ENCODE results near the gene MPRIP.
"Not testable (repeated sequence)": the region's sequence is repeated elsewhere in the genome, so short reads cannot be mapped to it uniquely, and the experiment has no call there.

Gene MPRIP

DNA sequence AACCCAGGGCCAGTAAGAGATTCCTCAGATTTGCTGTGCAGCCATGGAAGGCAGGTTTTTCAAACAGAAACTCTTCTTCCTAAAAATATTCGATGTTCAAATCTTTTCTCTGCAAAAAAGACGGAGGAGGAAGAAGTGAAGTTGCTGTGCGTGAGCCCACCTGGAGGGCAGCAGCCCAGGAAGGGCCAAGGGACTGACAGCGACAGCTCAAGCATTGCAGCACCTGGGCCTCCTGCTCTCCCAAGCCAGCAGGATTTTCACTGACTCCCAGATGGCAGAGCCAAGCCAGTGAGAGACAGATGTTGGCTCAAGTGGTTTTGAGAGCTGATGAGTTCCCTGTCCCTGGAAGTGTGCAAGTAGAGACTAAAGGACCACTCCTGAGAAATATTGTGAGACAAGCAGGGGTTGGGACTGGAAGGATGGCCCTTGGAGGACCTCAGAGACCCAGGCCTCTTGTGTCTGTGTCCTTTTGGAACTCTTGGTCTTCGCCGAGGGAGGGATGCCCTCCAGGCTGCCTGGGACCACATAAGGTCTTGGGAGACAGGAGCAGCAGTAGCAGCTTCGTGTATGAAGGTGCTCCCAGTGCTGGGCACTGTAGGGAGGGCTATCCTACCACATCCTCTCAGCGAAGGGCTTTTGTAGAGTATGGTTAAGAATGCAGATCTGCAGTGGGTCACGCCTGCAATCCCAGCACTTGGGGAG lies 41.0 kb upstream of the MPRIP start:
- TF ChIP-seq, protein P1, sequence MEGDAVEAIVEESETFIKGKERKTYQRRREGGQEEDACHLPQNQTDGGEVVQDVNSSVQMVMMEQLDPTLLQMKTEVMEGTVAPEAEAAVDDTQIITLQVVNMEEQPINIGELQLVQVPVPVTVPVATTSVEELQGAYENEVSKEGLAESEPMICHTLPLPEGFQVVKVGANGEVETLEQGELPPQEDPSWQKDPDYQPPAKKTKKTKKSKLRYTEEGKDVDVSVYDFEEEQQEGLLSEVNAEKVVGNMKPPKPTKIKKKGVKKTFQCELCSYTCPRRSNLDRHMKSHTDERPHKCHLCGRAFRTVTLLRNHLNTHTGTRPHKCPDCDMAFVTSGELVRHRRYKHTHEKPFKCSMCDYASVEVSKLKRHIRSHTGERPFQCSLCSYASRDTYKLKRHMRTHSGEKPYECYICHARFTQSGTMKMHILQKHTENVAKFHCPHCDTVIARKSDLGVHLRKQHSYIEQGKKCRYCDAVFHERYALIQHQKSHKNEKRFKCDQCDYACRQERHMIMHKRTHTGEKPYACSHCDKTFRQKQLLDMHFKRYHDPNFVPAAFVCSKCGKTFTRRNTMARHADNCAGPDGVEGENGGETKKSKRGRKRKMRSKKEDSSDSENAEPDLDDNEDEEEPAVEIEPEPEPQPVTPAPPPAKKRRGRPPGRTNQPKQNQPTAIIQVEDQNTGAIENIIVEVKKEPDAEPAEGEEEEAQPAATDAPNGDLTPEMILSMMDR (IDR thresholded peaks at IDR 0.05; ENCODE audit: low read depth, low read length), result no peak
- DNase-seq (ENCODE audit: low read depth, low spot score), result no peak

DNA sequence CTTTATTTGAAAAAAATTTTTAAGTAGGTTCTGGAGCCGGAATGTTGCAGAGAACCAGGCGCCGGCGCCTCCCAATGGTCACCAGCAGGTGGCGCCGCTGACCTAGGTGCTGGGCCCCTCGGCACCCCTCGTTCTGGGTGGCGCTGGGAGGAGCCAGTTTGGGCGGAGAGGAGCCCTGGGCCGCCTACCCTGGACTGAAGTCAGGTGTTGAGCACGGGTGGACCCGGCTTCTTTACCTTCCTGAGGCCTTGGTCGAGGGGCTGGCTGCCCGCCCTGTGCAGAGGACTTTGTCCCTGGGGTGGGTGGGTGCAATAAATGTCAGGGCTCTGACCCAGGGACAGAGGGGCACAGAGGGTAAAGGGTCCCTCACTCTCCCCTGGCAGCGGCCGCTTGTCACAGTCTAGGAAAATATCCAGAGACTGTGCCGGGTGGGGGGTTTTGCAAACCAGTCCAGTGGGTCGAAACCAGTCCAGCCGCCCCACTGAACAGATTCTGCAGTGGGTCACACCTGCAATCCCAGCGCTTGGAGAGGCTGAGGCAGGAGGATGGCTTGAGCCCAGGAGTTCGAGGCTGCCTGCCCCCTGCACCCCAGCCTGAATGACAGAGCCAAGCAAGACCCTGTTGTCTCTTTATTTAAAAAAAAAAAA lies 40.3 kb upstream of the MPRIP start:
- peak; percentile 60 for DNase-seq (ENCODE audit: low read depth, low spot score)
- in situ Hi-C loops (cut with HindIII; ENCODE audit: low sequenced_read_pairs), result no loop called here
- H3K4me3 ChIP-seq (ENCODE audit: low read depth, low read length), result no peak overlapping the region
- TF ChIP-seq, protein P1 (IDR thresholded peaks at IDR 0.05; ENCODE audit: low read depth, low read length), result peak; percentile 97

More for the DNA sequence above, 41.0 kb upstream of the MPRIP start:
- in situ Hi-C loops (cut with HindIII; ENCODE audit: low sequenced_read_pairs), result no loop called here
- no peak overlapping the region for H3K4me3 ChIP-seq (ENCODE audit: low read depth, low read length)

DNA sequence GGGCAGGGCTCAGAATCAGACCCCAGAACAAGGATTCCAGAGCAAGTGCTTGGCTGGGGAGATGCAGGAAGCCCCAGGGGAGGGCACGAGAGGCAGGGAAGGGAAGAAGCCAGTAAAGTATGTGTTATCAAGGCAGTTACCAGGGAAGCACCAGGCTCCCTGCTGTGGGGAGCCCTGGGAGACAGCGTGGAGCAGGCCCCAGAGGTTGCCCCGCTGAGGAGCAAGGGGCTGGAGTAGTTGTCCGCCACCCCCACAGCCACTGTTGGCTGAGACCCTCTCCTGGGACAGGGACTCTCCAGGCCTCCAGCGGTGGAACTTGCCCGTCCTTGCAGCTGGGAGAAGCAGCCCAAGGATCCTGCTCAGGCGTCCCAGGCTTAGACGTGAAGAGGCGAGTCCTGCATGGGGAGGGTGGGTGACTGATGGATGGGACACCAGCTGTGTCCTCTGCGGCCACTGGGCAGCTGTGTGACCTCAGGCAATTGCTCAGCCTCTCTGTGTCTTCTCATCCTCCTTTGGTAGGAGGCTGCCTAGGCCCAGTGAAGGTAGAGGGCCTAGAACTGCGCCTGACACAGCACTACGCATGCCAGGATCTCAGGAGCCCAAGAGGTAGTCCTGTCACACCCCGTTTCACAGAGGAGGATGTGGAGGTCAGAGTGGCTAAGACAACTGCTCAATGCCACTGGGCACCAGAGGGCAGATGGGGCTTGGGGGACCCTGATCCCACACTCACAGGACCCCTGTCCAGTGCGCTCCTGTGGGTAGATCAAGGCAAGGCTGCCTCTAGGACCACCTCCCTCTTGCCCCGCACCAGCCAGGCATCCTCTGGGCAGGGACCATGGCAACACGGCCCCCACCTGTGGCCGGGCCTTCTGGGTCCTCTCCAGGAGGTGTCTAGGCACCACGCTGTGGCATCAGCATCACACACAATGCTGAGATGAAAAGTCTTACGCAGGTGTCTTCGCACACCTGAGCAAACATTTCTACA lies 39.2 kb upstream of the MPRIP start:
- DNase-seq (ENCODE audit: low read depth, low spot score); in situ Hi-C loops (cut with HindIII; ENCODE audit: low sequenced_read_pairs); H3K4me3 ChIP-seq (ENCODE audit: low read depth, low read length): not testable (repeated sequence)

DNA sequence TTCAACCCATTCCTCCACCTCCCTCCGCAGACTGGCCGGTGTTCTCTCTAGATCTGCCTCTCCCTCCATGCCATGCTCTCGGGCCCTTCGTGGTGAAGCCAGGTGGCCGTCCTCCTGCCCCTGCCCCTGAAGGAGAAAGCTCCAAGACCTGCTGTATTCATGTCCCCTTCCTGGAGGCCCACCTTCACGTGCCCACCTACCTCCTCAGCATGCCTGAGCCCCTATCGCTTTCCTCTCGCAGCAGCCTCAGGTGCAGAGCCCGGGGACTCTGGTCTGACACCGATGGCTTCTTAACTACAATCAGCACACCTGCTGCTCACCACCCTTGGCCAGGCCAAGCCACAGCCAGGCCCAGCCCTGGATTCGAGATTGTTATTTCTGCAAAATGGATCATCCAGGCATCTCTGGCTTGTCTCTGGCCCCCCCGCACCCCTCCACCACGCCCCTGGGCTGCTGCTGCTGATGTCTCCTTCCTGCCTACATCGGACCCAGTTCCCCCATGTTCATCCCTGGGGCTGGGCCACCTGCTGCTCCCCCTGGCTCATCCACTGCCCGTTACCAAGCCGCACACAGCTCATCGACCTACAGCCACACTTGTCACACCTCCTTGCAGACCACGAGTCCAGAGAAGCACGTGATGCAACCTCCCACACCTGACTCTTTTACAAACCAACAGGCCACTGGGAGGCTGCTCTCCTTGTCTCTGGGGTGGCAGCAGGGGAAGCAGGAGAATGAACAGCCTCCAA lies 37.8 kb upstream of the MPRIP start:
- DNase-seq (ENCODE audit: low read depth, low spot score), result no peak
- H3K4me3 ChIP-seq (ENCODE audit: low read depth, low read length), result no peak overlapping the region
- TF ChIP-seq, protein P1 (IDR thresholded peaks at IDR 0.05; ENCODE audit: low read depth, low read length), result no peak
- in situ Hi-C loops (cut with HindIII; ENCODE audit: low sequenced_read_pairs), result no loop called here

DNA sequence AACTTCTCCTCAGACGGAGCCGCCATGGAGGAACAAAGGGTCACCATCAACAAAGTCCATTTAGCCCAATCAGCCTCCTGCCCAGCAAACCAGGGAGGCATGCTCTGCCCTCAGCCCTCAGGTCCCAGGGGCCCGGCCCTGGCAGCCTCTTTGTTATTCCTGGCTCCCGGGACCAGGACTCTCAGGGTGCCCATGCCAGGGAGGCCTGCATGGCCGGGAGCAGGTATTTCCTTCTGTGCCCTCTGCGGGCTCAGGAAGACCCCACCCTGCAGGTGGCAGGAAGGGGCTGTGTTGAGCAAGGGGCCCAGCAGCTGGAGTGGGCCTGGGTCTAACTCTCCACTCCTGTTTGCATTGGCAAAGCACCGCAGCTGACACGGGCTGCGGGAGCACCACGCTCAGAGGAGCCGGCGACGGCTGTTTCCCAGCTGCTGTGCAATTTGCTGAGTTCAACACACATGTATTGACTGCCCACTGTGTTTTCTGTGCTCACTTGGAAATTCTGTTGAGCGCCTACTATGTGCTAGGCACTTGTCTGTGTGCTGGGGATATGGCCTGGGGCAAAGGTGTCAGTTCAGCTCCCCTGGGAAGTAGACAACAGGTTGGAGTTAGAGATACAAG lies 37.2 kb upstream of the MPRIP start:
- H3K4me3 ChIP-seq (ENCODE audit: low read depth, low read length); in situ Hi-C loops (cut with HindIII; ENCODE audit: low sequenced_read_pairs); DNase-seq (ENCODE audit: low read depth, low spot score): not testable (repeated sequence)

DNA sequence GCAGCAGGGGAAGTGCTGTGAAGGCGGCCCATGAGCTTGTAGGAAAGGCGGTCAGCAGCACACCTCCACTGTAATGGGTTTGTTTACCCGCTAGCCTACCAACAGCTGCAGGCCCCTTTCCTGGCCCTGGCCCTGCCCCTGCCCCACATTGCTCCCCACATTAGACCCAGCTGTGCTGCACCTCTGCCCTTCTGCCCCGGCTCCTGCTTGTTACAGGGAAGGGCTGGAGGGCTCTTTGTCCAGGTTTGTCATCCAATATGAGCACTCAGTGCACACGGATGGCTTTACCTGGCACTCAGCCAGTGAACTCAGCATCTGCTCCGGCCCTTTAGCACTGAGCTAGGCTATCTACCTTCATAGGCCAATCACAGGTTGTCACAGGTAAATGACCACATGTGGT lies 34.4 kb upstream of the MPRIP start:
- DNase-seq (ENCODE audit: low read depth, low spot score); in situ Hi-C loops (cut with HindIII; ENCODE audit: low sequenced_read_pairs); H3K4me3 ChIP-seq (ENCODE audit: low read depth, low read length): not testable (repeated sequence)

DNA sequence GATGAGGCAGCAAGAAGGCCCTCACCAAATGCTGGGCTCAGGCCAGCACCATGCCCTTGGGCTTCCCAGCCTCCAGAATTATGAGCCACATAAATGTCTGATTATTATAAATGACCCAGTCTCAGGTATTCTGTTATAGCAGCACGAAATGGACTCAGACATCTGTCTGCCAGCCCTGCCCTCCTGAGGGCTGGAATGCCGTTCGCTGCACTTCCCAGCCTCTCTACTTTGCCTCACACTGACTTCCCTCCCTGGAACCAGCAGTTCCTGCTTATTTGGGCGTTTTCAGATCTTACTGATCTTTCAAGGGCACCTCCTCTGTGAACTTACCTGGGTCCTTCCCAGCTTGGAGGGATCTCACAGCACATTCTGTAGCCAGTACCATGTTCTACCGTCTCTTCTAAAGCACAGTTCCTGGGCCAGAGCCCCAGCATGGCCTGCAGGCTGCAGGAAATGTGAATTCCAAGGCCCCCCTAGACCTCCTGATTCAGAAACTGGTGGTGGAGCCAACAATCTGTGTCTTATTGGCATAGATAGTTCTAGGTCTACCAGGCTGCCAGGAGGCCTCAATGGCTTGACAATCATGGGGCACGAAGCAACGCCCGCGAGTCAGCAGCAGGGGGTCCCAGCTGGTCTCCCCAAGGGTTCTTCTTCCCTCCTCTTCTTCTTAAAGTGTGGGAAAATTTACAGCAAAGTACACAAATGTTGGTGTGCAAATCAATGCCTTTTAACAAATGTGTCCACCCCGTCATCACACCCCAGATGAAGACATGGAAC lies 33.4 kb upstream of the MPRIP start:
- H3K4me3 ChIP-seq (ENCODE audit: low read depth, low read length); DNase-seq (ENCODE audit: low read depth, low spot score); in situ Hi-C loops (cut with HindIII; ENCODE audit: low sequenced_read_pairs): not testable (repeated sequence)

DNA sequence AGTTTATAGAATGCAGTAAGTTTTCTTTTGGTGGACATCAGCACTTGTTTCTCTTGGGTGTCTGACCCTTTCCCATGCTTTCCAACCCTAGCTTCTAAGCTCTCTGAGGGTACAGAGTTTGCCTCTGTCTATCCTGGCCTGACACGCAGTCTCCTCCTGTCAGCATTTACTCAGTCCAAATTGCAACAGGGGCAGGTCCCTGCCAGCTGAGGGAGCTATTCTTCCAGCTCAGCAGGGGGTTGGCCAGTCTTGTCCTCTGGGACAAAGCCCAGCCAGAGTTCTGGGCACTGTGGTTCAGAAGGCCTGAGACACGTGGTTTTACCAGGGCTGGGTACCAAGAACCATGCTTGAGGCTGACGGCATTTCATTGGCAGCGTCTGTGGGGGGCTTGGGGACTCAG lies 32.3 kb upstream of the MPRIP start:
- DNase-seq (ENCODE audit: low read depth, low spot score); in situ Hi-C loops (cut with HindIII; ENCODE audit: low sequenced_read_pairs); H3K4me3 ChIP-seq (ENCODE audit: low read depth, low read length): not testable (repeated sequence)

DNA sequence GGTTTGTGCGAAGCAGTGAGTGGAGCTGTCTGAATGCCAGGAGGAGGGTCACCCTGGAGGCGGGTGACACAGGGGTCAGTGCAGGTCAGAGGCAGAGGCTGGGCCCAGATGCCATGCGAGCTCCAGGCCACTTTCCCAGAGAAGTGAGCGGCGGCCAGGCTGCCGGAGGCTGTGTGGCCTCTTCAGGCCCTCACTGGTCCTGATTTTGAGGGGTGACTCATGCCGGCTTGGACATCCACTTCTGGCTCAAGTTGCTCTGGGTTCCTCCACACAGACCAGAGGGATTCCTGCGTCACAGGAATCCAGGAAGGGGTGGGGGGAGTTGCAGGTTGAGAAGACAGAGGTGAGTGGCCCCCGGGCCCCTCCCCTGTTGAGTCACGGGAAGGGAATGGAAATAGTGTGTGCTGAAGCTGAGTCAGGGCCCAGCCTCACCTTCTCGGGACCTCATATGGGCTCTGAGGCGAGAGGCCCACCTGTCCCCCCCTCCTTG lies 31.7 kb upstream of the MPRIP start:
- H3K4me3 ChIP-seq (ENCODE audit: low read depth, low read length); in situ Hi-C loops (cut with HindIII; ENCODE audit: low sequenced_read_pairs); DNase-seq (ENCODE audit: low read depth, low spot score): not testable (repeated sequence)

DNA sequence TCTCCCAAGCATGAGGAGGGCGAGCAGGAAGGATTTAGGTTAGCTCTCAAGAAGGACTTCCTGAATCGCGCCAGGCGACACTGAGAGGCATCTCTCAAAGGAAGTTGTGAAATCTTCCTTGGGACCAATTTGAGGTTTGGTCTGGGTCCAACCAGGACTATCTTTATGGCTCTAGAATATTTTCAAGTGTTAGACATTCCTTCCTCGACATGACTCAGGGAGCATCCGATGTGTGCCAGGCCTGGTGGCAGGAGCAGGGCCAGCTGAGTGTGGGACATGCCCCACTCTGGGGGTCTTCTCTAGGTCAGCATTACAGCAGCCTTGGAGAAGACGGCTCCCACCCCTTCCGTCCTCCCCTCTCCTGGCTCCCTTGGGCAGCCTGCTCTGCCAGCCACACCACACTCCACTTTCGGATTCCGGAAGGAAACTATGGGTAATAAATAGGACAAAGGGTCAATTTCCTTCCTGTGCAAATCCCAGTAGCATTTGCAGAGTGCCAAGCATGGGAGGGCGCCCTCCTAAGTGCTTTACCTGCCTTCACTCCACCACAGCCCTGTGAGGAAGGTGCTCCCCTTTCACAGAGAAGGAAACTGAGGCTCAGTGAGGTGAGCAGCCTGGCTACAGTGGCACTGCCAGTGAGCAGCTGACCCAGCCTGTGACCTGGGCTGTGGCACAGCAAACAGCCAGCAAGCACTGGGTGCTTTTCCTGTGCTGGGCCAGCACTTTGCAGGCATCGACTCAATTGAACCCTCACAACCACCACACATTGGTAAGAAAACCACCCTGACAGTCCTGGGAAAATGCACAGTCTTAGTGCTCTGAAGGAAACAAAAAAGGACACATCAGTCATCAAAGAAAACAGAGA lies 31.0 kb upstream of the MPRIP start:
- H3K4me3 ChIP-seq (ENCODE audit: low read depth, low read length); in situ Hi-C loops (cut with HindIII; ENCODE audit: low sequenced_read_pairs): not testable (repeated sequence)
- peak; percentile 84 for DNase-seq (ENCODE audit: low read depth, low spot score)

Data from astrocyte of the spinal cord (primary cell).